RWPE2 (cell line): Measurements from ENCODE around the gene MPHOSPH10.
"Not testable (repeated sequence)": the region's sequence is repeated elsewhere in the genome, so short reads cannot be mapped to it uniquely, and the experiment has no call there.

Experiments
- ATAC-seq: fragments of 200-7000 bp; cut with Tn5 transposase; 3 replicates; pipeline ENCODE4 v1.9.1; 2021; ENCODE audit warnings: low read depth
- DNase-seq: peaks from one replicate; pipeline ENCODE4 v3.0.0-alpha.2; 2020; ENCODE audit warnings: low spot score
- H3K27ac ChIP-seq: fragments of 450-650 bp; 2 replicates; pipeline ENCODE4 v1.5.1; 2017; ENCODE audit warnings: mild to moderate bottlenecking; ENCODE audit not compliant: poor library complexity, severe bottlenecking
- H3K27me3 ChIP-seq: fragments of 250-450 bp; sonication (Bioruptor Pico); 2 replicates; pipeline ENCODE4 v1.5.1; 2021; ENCODE audit warnings: mild to moderate bottlenecking, moderate library complexity; ENCODE audit not compliant: insufficient read depth, poor library complexity, severe bottlenecking
- H3K36me3 ChIP-seq: fragments of 250-450 bp; sonication (Bioruptor Pico); 2 replicates; pipeline ENCODE4 v1.5.1; 2020; ENCODE audit warnings: low read depth, mild to moderate bottlenecking, moderate library complexity
- H3K4me1 ChIP-seq: fragments of 250-450 bp; sonication (Bioruptor Pico); 2 replicates; pipeline ENCODE4 v1.5.1; 2021; ENCODE audit warnings: mild to moderate bottlenecking, moderate library complexity; ENCODE audit not compliant: insufficient read depth, poor library complexity, severe bottlenecking
- H3K4me3 ChIP-seq: fragments of 250-450 bp; sonication (Bioruptor Pico); 2 replicates; pipeline ENCODE4 v1.5.1; 2021; ENCODE audit warnings: mild to moderate bottlenecking, moderate library complexity; ENCODE audit not compliant: severe bottlenecking
- H3K9me3 ChIP-seq: fragments of 250-450 bp; sonication (Bioruptor Pico); 2 replicates; pipeline ENCODE4 v1.5.1; 2021; ENCODE audit warnings: mild to moderate bottlenecking, moderate library complexity; ENCODE audit not compliant: severe bottlenecking
- TF ChIP-seq, protein P1 (sequence below): fragments of 450-650 bp; IDR thresholded peaks from one replicate; pipeline ENCODE4 v1.5.1; 2017; ENCODE audit warnings: mild to moderate bottlenecking, moderate library complexity; ENCODE audit not compliant: poor library complexity, severe bottlenecking

The MPHOSPH10 gene

GRCh38 chr2:71129902-71130151 is 607 bp upstream of the MPHOSPH10 start:
- TF ChIP-seq, protein P1, sequence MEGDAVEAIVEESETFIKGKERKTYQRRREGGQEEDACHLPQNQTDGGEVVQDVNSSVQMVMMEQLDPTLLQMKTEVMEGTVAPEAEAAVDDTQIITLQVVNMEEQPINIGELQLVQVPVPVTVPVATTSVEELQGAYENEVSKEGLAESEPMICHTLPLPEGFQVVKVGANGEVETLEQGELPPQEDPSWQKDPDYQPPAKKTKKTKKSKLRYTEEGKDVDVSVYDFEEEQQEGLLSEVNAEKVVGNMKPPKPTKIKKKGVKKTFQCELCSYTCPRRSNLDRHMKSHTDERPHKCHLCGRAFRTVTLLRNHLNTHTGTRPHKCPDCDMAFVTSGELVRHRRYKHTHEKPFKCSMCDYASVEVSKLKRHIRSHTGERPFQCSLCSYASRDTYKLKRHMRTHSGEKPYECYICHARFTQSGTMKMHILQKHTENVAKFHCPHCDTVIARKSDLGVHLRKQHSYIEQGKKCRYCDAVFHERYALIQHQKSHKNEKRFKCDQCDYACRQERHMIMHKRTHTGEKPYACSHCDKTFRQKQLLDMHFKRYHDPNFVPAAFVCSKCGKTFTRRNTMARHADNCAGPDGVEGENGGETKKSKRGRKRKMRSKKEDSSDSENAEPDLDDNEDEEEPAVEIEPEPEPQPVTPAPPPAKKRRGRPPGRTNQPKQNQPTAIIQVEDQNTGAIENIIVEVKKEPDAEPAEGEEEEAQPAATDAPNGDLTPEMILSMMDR, result no peak
- peak; percentile 69 for ATAC-seq
- Histone ChIP-seq H3K9me3 (no peaks in the 10 kb centered on the region), H3K4me3 (peak overlapping the region; percentile 90), H3K27me3 (no peaks in the 10 kb centered on the region), H3K36me3 (peaks cover 35% of the 10 kb centered on the region), H3K4me1 (peaks cover 11% of the 10 kb centered on the region), H3K27ac (peak overlapping the region; percentile 64)
- no peak for DNase-seq

- no peak for ATAC-seq
- peak overlapping the region; percentile 64 for H3K27ac ChIP-seq
Observed at GRCh38 chr2:71130905-71131244, 441 bp downstream of the MPHOSPH10 start.

GRCh38 chr2:71131387-71132166 is 1.1 kb downstream of the MPHOSPH10 start:
- Histone ChIP-seq H3K4me3 (peak overlapping the region; percentile 90), H3K4me1 (peaks cover 11% of the 10 kb centered on the region), H3K36me3 (peaks cover 52% of the 10 kb centered on the region)
- H3K9me3 ChIP-seq, H3K27ac ChIP-seq, H3K27me3 ChIP-seq, ATAC-seq, DNase-seq: not testable (repeated sequence)

More at GRCh38 chr2:71130905-71131244, 441 bp downstream of the MPHOSPH10 start:
- Histone ChIP-seq H3K4me3 (peak overlapping the region; percentile 90), H3K27me3 (no peaks in the 10 kb centered on the region), H3K36me3 (peaks cover 45% of the 10 kb centered on the region), H3K4me1 (peaks cover 11% of the 10 kb centered on the region), H3K9me3 (no peaks in the 10 kb centered on the region)
- TF ChIP-seq, protein P1, result no peak
- DNase-seq, result no peak

- no peak for ATAC-seq
- Histone ChIP-seq H3K27ac (no peak overlapping the region), H3K4me1 (peaks cover 6% of the 10 kb centered on the region), H3K27me3 (no peaks in the 10 kb centered on the region), H3K9me3 (no peaks in the 10 kb centered on the region), H3K36me3 (peaks cover 62% of the 10 kb centered on the region), H3K4me3 (no peak overlapping the region)
- no peak for DNase-seq
- TF ChIP-seq, protein P1, result no peak
Observed at GRCh38 chr2:71133603-71134002, 3.2 kb downstream of the MPHOSPH10 start.

GRCh38 chr2:71136174-71136573 is 5.7 kb downstream of the MPHOSPH10 start:
- peaks cover 6% of the 10 kb centered on the region for H3K4me1 ChIP-seq
- H3K27ac ChIP-seq, result no peak overlapping the region
- peaks cover 87% of the 10 kb centered on the region for H3K36me3 ChIP-seq
- no peaks in the 10 kb centered on the region for H3K9me3 ChIP-seq
- DNase-seq (no peak), ATAC-seq (no peak)
- TF ChIP-seq, protein P1, result no peak
- no peak overlapping the region for H3K4me3 ChIP-seq
- no peaks in the 10 kb centered on the region for H3K27me3 ChIP-seq
